Common myeloid progenitor, CD34-positive (primary cell): Measurements from ENCODE around the gene RTP3.

Experiments
- CTCF ChIA-PET: fragments of 350-600 bp; sonication (Branson Sonifier 250); formaldehyde crosslinking; loops from one replicate; lab custom pipeline; 2021; ENCODE audit warnings: antibody characterized with exemption; lab: Charles Lee
- POLR2A ChIA-PET: fragments of 350-600 bp; sonication (Branson Sonifier 250); formaldehyde crosslinking; loops from one replicate; lab custom pipeline; 2021; ENCODE audit warnings: antibody characterized with exemption; lab: Charles Lee
- DNase-seq, 3 donors: peaks; one replicate each; pipeline versions ENCODE4 v3.0.0 to v3.0.0-alpha.2; 2013
- H3K27ac ChIP-seq, 2 experiments: 1 replicate in 1 of 2; 2 replicates in 1 of 2; pipeline ENCODE4 v1.7.0; 2013; ENCODE audit warnings: inconsistent platforms in 2 of 2, low read length in 2 of 2, mild to moderate bottlenecking in 2 of 2, low read depth in 1 of 2, moderate library complexity in 1 of 2; ENCODE audit not compliant: severe bottlenecking in 2 of 2, insufficient read depth in 1 of 2, poor library complexity in 1 of 2
- H3K27me3 ChIP-seq, 5 experiments: replicated peaks in 2 of 5; 1 replicate in 3 of 5; 2 replicates in 2 of 5; pipeline versions ENCODE4 v1.6.1 to v1.7.0; 2013; ENCODE audit warnings: low read length in 4 of 5, mild to moderate bottlenecking in 2 of 5, moderate library complexity in 2 of 5, inconsistent platforms in 1 of 5; ENCODE audit not compliant: insufficient read depth in 5 of 5, control insufficient read depth in 4 of 5
- H3K36me3 ChIP-seq, 4 experiments: 1 replicate in 2 of 4; 2 replicates in 2 of 4; pipeline versions ENCODE4 v1.6.1 to v1.7.0; 2013; ENCODE audit warnings: low read length in 3 of 4, control low read depth in 1 of 4, mild to moderate bottlenecking in 1 of 4; ENCODE audit not compliant: control insufficient read depth in 4 of 4, insufficient read depth in 4 of 4
- H3K4me1 ChIP-seq, 4 experiments: 1 replicate in 3 of 4; 2 replicates in 1 of 4; pipeline versions ENCODE4 v1.6.1 to v1.7.1; 2013; ENCODE audit warnings: low read length in 3 of 4, mild to moderate bottlenecking in 3 of 4, control low read depth in 1 of 4, inconsistent platforms in 1 of 4, moderate library complexity in 1 of 4; ENCODE audit not compliant: control insufficient read depth in 4 of 4, insufficient read depth in 4 of 4; ENCODE audit errors: control extremely low read depth in 1 of 4
- H3K4me3 ChIP-seq, 7 experiments: 1 replicate in 4 of 7; 2 replicates in 3 of 7; pipeline versions ENCODE4 v1.5.1 to v1.7.0; 2013; ENCODE audit warnings: mild to moderate bottlenecking in 7 of 7, low read length in 6 of 7, moderate library complexity in 6 of 7, inconsistent platforms in 2 of 7, low read depth in 2 of 7, control low read depth in 1 of 7; ENCODE audit not compliant: insufficient read depth in 4 of 7, control insufficient read depth in 1 of 7; ENCODE audit errors: extremely low read depth in 1 of 7
- H3K9me3 ChIP-seq, 5 experiments: 1 replicate in 4 of 5; 2 replicates in 1 of 5; pipeline versions ENCODE4 v1.6.1 to v1.7.1; 2013; ENCODE audit warnings: low read length in 4 of 5, mild to moderate bottlenecking in 2 of 5, inconsistent platforms in 1 of 5, low read depth in 1 of 5, moderate library complexity in 1 of 5; ENCODE audit not compliant: control insufficient read depth in 4 of 5, insufficient read depth in 2 of 5; ENCODE audit errors: control extremely low read depth in 1 of 5
- WGBS: methylation state at CpG from one replicate; pipeline ENCODE4 v1.1.5; 2013; ENCODE audit not compliant: insufficient coverage; 5-methylcytosine and 5-hydroxymethylcytosine counted together

RTP3 gene

DNA sequence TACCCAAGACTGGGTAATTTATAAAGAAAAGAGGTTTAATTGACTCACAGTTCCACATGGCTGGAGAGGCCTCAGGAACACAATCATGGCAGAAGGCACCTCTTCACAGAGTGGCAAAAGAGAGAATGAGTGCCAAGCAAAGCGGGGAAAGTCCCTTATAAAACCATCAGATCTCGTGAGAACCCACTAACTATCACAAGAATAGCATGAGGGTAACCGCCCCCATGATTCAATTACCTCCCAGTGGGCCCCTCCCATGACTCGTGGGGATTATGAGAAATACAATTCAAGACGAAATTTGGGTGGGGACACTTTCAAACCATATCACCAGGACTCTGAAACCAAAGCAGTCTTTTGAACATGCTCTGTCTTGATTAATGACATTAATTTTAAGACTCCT lies 7.0 kb downstream of the RTP3 start:
- peak in 2 of 3 donors; percentile 36 to 49 for DNase-seq
- no peak overlapping the region for H3K4me3 ChIP-seq
- POLR2A ChIA-PET: no interaction called here
- H3K36me3 ChIP-seq: no peaks in the 10 kb centered on the region
- peaks cover 10 to 32% (median 14%) of the 10 kb centered on the region in 4 experiments for H3K4me1 ChIP-seq
- CTCF ChIA-PET: no interaction called here
- 87% methylated on average over 5 of the region's 5 CpGs for WGBS
- no peak overlapping the region for H3K27ac ChIP-seq
- no peaks in the 10 kb centered on the region for H3K9me3 ChIP-seq
- H3K27me3 ChIP-seq: no peaks in the 10 kb centered on the region

DNA sequence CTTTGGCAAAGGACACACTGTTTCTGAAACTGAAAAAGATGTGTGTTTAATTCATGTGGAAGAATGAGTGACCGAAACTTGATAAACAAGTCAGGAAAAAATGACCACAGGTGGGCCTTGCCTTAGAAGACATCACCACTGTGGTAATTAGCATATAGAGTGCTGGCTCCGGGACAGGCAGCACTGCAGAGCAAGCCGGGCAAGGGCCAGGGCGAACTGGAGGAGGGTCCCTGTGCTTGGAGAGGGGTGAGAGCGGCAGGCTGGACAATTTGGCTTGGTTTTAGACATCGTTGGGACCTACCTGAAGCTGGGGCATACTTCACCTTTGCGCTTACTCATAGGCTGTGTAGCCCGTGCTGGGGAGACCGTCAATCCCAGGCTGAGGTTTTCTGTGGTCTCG lies 8.2 kb downstream of the RTP3 start:
- DNase-seq: no peak
- 92% methylated on average over 7 of the region's 10 CpGs for WGBS
- no peaks in the 10 kb centered on the region for H3K36me3 ChIP-seq
- H3K27me3 ChIP-seq: no peaks in the 10 kb centered on the region
- no peak overlapping the region for H3K4me3 ChIP-seq
- no peak overlapping the region for H3K27ac ChIP-seq
- POLR2A ChIA-PET: interaction anchor here (0.7 kb wide), 1 partner anchor 27 kb away, joined by 3 read pairs; no protein-coding TSS in a partner anchor
- no peaks in the 10 kb centered on the region for H3K9me3 ChIP-seq
- CTCF ChIA-PET: interaction anchor here (0.8 to 1.3 kb wide), 2 partner anchors 9 to 52 kb away, joined by 3 to 4 read pairs; no protein-coding TSS in a partner anchor
- H3K4me1 ChIP-seq: peaks cover 3 to 22% (median 11%) of the 10 kb centered on the region in 4 experiments

DNA sequence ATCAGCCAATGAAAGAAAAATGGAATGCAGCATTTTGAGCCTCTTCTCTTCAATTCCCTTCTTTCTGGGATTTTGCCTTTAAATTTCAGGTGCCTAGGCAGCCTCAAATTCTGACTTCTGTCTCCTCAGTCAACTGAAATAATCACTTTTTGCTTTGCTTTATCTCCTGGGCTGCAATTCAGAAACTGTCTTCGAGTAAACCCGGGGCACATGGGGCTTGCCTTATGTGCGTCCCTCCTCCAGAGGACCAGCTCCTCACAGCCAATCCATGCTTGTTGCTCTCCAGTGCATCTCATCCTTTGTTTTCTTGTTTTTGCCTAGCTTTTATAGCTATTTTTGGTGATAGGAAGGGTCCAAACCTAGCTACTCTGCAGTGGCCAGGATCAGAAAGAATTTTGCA lies 8.8 kb downstream of the RTP3 start:
- WGBS: 100% methylated on average over 3 of the region's 3 CpGs
- CTCF ChIA-PET: interaction anchor here (1.3 kb wide), 1 partner anchor 52 kb away, joined by 4 read pairs; no protein-coding TSS in a partner anchor

DNA sequence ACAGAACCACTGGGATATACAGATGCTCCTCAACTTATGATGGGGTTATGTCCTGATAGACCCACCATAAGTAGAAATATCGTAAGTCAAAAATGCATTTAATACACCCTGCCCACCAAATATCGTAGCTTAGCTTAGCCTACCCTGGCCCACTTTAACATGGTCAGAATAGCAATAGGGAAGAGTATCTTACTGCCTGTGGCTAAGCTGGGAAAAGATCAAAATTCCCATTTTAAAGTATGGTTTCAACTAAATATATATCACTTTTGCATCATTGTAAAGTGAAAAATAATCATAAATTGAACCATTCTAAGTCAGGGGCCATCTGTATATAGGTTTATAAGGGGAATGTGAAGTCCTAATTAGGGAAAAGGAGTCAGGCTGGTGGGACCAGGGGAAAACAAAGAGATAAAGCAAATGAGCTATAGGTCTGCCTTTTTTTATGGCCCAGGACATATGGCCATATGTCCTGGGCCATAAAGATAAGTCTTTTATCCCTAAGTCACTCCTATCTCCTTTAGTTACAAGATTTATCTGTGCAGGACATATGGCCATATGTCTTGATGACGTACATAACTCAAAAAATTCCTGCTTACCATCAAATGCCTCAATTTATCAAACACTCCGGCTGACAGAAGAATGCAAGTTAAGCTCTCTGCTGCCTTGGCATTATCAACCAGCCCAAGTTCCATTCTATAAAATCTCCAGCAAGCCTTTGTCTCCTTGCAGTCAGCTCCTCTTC lies 11.2 kb downstream of the RTP3 start:
- ChIA-PET CTCF (interaction anchor here (1.0 to 2.0 kb wide), 5 partner anchors 12 to 49 kb away, joined by 3 to 13 read pairs (median 6); partner anchors contain the start of gene RTP3), POLR2A (no interaction called here)
- H3K27me3 ChIP-seq: no peaks in the 10 kb centered on the region
- no peaks in the 10 kb centered on the region for H3K36me3 ChIP-seq
- H3K9me3 ChIP-seq: no peaks in the 10 kb centered on the region
- 86% methylated on average over 2 of the region's 4 CpGs for WGBS
- no peaks in the 10 kb centered on the region for H3K4me1 ChIP-seq
- DNase-seq: peak in 1 of 3 donors; percentile 29
- H3K4me3 ChIP-seq: no peak overlapping the region
- no peak overlapping the region for H3K27ac ChIP-seq

More for the DNA sequence above, 8.8 kb downstream of the RTP3 start:
- H3K27me3 ChIP-seq: no peaks in the 10 kb centered on the region
- H3K4me1 ChIP-seq: peaks cover 0 to 16% (median 6%) of the 10 kb centered on the region in 4 experiments
- no peak for DNase-seq
- H3K27ac ChIP-seq: no peak overlapping the region
- no peaks in the 10 kb centered on the region for H3K9me3 ChIP-seq
- POLR2A ChIA-PET: no interaction called here
- H3K4me3 ChIP-seq: no peak overlapping the region
- H3K36me3 ChIP-seq: no peaks in the 10 kb centered on the region

DNA sequence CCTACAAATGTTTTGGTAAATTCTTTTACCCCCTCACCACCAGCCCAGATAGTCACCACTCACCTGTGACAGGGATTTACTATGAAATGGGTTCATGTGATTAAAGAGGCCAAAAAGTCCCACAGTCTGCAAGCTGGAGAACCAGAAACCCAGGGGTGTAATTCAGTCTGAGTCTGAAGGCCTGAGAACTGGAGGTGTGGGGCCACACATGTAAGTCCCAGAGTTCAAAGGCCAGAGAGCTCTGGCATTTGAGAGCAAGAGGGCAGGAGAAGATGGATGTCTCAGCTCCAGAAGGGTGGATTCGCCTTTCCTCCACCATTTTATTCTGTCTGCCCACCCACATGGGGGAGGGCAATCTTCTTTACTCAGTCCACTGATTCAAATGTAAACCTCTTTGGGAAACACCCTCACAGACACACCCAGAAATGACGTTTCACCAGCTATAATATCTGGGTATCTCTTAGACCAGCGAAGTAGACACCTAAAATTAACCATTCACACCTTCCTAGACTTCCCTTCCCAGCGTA lies 11.9 kb downstream of the RTP3 start:
- Histone ChIP-seq H3K4me1 (no peaks in the 10 kb centered on the region), H3K36me3 (no peaks in the 10 kb centered on the region), H3K4me3 (no peak overlapping the region), H3K27me3 (no peaks in the 10 kb centered on the region), H3K9me3 (no peaks in the 10 kb centered on the region), H3K27ac (peak overlapping the region in 1 of 2 experiments; percentile 40)
- 93% methylated on average over 3 of the region's 4 CpGs for WGBS
- no peak for DNase-seq
- ChIA-PET CTCF (interaction anchor here (1.0 to 2.0 kb wide), 5 partner anchors 13 to 49 kb away, joined by 3 to 13 read pairs (median 6); partner anchors contain the start of gene RTP3), POLR2A (interaction anchor here (0.6 kb wide), 1 partner anchor 663 kb away, joined by 3 read pairs; no protein-coding TSS in a partner anchor)

DNA sequence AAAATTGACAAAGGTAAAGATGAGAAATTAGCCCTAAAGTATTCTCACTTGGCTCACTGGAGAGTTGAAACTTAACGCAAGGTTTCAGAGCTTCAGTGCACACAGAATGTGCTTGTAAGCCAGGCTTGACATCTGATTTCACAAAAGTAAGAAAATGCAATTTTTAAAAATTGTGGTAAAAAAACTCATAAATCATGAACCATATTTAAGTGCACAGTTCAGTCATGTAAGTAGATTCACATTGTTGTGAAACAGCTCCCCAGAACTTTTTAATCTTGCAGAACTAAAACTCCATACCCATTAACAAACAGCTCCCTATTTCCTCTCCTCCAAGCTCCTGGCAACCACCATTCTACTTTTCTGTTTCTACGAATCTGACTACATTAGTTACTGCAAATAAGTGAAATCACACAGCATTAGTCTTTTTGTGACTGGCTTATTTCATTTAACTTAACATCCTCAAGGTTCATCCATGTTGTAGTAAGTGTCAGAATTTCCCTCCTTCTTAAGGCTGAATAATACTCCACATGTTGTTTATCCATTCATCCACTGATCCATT lies 14.5 kb downstream of the RTP3 start:
- H3K36me3 ChIP-seq: no peaks in the 10 kb centered on the region
- ChIA-PET CTCF (interaction anchor here (1.1 to 2.2 kb wide), 4 partner anchors 9 to 46 kb away, joined by 4 to 9 read pairs (median 6); partner anchors contain the start of gene RTP3), POLR2A (no interaction called here)
- DNase-seq: no peak
- no peaks in the 10 kb centered on the region for H3K4me1 ChIP-seq
- H3K4me3 ChIP-seq: no peak overlapping the region
- H3K9me3 ChIP-seq: no peaks in the 10 kb centered on the region
- 83% methylated on average over 2 of the region's 2 CpGs for WGBS
- no peak overlapping the region for H3K27ac ChIP-seq
- no peaks in the 10 kb centered on the region for H3K27me3 ChIP-seq
